Lower leg skin (tissue), 4 donors: ENCODE measurements around the gene IGSF9. TPM values are rescaled to one million over a fixed set of nuclear protein-coding genes. Genes with fewer than 3 reads are reported as not detected.

Experiments
- DNase-seq, 2 donors: peaks; one replicate each; pipeline ENCODE4 v3.0.0-alpha.2; 2019; ENCODE audit warnings: low spot score in 2 of 2
- H3K4me3 ChIP-seq: fragments of 200-600 bp; sonication (generic); 2 replicates; pipeline ENCODE4 v1.5.1; 2017; ENCODE audit warnings: mild to moderate bottlenecking, low read depth; ENCODE audit not compliant: poor library complexity, severe bottlenecking
- CTCF ChIP-seq, 3 donors: fragments of 450-650 bp; IDR thresholded peaks; one replicate each; pipeline ENCODE4 v1.5.1; 2016; ENCODE audit warnings: antibody characterized with exemption in 3 of 3, mild to moderate bottlenecking in 3 of 3, moderate library complexity in 2 of 3
- POLR2A ChIP-seq, 2 donors: fragments of 450-650 bp; IDR thresholded peaks; one replicate each; pipeline ENCODE4 v1.6.1; 2016 to 2017; ENCODE audit warnings: antibody characterized with exemption in 2 of 2, mild to moderate bottlenecking in 1 of 2, moderate library complexity in 1 of 2
- WGBS, 2 donors: methylation state at CpG; one replicate each; pipeline ENCODE4 v1.1.5; 2018; 5-methylcytosine and 5-hydroxymethylcytosine counted together
- intact Hi-C: fragments of 100-400 bp; cut with DNase I; formaldehyde crosslinking; loops from one replicate; pipeline ENCODE4 v1.15.0; 2023; ENCODE audit warnings: low total_unique reads
- total RNA-seq, 4 donors: library from RNA; depleted of rRNA; stranded (reverse); fragments of >200 nt; gene quantifications; one replicate each; pipeline ENCODE4 v1.1.0, GENCODE V29; 2016

Gene IGSF9
- total RNA-seq, 4 donors from 2014 or later = 17.7 to 29.6 (median 19.6) TPM

DNA sequence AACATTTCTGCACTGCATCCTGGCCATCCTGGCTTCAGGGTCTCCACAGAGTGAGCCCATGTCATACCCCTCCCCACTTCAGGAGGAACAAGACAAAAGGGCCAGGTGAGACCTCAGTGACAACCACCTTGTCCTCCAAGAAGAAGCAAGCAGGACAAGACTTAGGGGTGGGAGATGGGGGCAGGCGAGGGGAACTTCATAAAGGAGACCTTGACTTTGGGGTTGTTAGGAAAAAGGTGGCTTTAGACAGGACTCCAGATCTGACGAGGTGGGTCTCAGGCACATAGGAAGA lies 32.6 kb upstream of the IGSF9 start:
- TF ChIP-seq CTCF (IDR thresholded peaks at IDR 0.05) (no peak), POLR2A (IDR thresholded peaks at IDR 0.05) (no peak)
- intact Hi-C loops = no loop called here
- 88 to 91% methylated on average over 2 of the region's 2 CpGs for WGBS, 2 donors
- H3K4me3 ChIP-seq = no peak overlapping the region
- DNase-seq = peak in 1 of 2 donors; percentile 70

GRCh38 chr1:159977364-159978106 lies 32.1 kb upstream of the IGSF9 start:
- intact Hi-C loops = no loop called here
- WGBS, 2 donors = 80 to 83% methylated on average over 6 of the region's 6 CpGs
- no peak for TF ChIP-seq POLR2A (IDR thresholded peaks at IDR 0.05)
- TF ChIP-seq CTCF (IDR thresholded peaks at IDR 0.05) = no peak
- DNase-seq = peak in 1 of 2 donors; percentile 50
- no peak overlapping the region for H3K4me3 ChIP-seq

GRCh38 chr1:159974350-159974965 lies 29.0 kb upstream of the IGSF9 start:
- H3K4me3 ChIP-seq = no peak overlapping the region
- intact Hi-C loops = no loop called here
- peak; percentile 4 to 70 for DNase-seq
- TF ChIP-seq CTCF (IDR thresholded peaks at IDR 0.05) (no peak), POLR2A (IDR thresholded peaks at IDR 0.05) (no peak)
- 88 to 94% methylated on average over 7 of the region's 7 CpGs for WGBS, 2 donors

DNA sequence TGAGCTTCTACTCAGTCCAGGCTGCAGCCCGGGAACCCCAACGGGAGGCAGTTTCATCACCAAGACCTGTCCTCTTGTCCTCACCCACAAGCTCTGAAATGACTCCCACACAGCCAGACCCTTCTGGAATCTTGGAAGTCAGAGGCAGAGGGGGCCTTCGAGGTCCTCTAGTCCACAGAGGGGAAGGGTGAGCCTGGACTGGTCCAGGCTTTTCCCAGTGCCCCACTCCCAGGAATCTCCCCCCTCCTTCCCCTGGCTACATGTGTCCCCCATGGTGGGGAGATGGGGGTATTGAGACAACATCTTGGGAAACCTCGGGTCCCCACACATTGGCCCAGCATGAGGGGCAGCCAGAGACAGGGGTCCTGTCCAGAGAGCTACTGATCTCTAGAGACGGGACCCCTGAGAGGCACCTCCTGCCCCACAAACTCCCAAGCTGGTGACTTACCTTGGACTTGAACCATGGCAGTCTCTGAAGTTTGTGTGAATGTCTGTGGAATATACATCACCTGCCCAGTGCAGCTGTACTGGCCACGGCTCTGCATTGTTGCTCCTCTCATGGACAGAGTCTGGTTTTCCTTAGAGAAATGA lies 28.0 kb upstream of the IGSF9 start:
- no peak for TF ChIP-seq CTCF (IDR thresholded peaks at IDR 0.05)
- no peak for TF ChIP-seq POLR2A (IDR thresholded peaks at IDR 0.05)
- no peak overlapping the region for H3K4me3 ChIP-seq
- DNase-seq = peak; percentile 9 to 75
- 86 to 95% methylated on average over 6 of the region's 6 CpGs for WGBS, 2 donors
- intact Hi-C loops = no loop called here

DNA sequence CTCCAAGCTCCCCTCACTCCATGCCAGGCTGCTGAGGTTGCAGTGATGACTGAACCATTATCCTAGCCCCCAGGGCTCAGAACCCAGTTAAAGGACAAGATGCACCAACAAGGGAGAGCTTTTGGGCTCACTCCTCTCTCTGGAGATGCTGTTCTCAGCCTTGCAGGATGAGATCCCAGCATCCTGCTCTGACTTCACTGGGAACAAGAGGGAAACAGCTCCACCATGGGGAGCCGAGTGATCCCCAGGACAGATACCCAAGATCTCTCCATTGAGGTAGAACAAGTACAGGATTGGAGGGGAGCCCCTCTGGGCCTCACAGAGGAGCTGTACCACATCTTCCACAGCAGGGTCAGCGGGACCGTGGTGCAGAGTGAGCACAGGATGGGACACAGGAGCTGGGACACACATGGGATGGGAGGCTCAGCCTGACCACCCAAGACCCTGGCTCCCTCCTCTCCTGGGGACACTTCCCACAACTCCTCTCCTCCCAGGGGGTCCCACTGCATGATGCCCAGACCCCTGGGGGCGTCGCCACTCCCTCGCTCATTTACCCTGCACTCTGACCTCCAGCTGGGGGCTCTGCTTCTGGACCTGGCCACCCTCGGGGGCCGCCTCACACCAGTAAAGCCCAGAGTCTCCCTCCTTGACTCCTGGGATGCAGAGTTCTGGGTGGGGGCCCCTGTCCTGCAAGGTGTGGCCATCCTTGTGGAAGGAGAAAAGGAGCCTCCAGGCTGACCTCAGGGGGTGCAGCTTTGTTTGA lies 27.2 kb upstream of the IGSF9 start:
- H3K4me3 ChIP-seq = no peak overlapping the region
- 85 to 96% methylated on average over 8 of the region's 8 CpGs for WGBS, 2 donors
- DNase-seq = peak in 1 of 2 donors; percentile 80
- TF ChIP-seq CTCF (IDR thresholded peaks at IDR 0.05) (no peak), POLR2A (IDR thresholded peaks at IDR 0.05) (no peak)
- intact Hi-C loops = no loop called here
